H1 (cell line): ENCODE results near the gene SMCO1. TPM values are rescaled to one million over a fixed set of nuclear protein-coding genes. Genes with fewer than 3 reads are reported as not detected.

Experiments
- CTCF ChIA-PET: fragments of 300-600 bp; sonication (Branson Sonifier 250); formaldehyde crosslinking; loops from one replicate; lab custom pipeline; 2021; ENCODE audit not compliant: partially characterized antibody; lab: Charles Lee
- POLR2A ChIA-PET: fragments of 300-600 bp; sonication (Branson Sonifier 250); formaldehyde crosslinking; loops from one replicate; lab custom pipeline; 2021; ENCODE audit warnings: inconsistent platforms; ENCODE audit not compliant: partially characterized antibody; lab: Charles Lee
- DNase-seq, 2 experiments: peaks; one replicate each; pipeline versions ENCODE4 v3.0.0 to v3.0.0-alpha.2; 2010 to 2022; ENCODE audit warnings: low spot score in 2 of 2, low read depth in 1 of 2, mixed read lengths in 1 of 2
- FAIRE-seq: peaks from 2 replicates; lab custom pipeline; 2011; peaks lifted over from hg19 to GRCh38; lab: Jason Lieb, UNC
- H2AFZ ChIP-seq: 2 replicates; pipeline ENCODE4 v1.8.1; 2012; ENCODE audit warnings: low read length, inconsistent platforms
- H2AK5ac ChIP-seq: 2 replicates; pipeline ENCODE4 v1.6.1; 2013; ENCODE audit warnings: low read depth, low read length
- H2BK120ac ChIP-seq: replicated peaks from 2 replicates; pipeline ENCODE3; 2013; ENCODE audit warnings: low read depth, low read length, inconsistent platforms
- H2BK12ac ChIP-seq: 2 replicates; pipeline ENCODE4 v1.6.1; 2013; ENCODE audit warnings: low read depth, low read length
- H2BK15ac ChIP-seq: 2 replicates; pipeline ENCODE4 v1.6.1; 2013; ENCODE audit warnings: low read length
- H2BK20ac ChIP-seq: 2 replicates; pipeline ENCODE4 v1.6.1; 2013; ENCODE audit warnings: low read length
- H2BK5ac ChIP-seq: 2 replicates; pipeline ENCODE4 v1.6.1; 2013; ENCODE audit warnings: low read depth, low read length
- H3K14ac ChIP-seq: 2 replicates; pipeline ENCODE4 v1.6.1; 2013; ENCODE audit warnings: inconsistent platforms; ENCODE audit not compliant: insufficient read length
- H3K18ac ChIP-seq: 2 replicates; pipeline ENCODE4 v1.6.1; 2013; ENCODE audit warnings: low read length; ENCODE audit errors: extremely low read depth
- H3K23ac ChIP-seq: 2 replicates; pipeline ENCODE4 v1.6.1; 2013; ENCODE audit warnings: inconsistent platforms; ENCODE audit not compliant: insufficient read length
- H3K23me2 ChIP-seq: 2 replicates; pipeline ENCODE4 v1.6.1; 2013; ENCODE audit warnings: low read depth, low read length
- H3K27ac ChIP-seq: 2 replicates; pipeline ENCODE4 v1.6.1; 2011; ENCODE audit warnings: low read depth, low read length, inconsistent platforms
- H3K27me3 ChIP-seq, 4 experiments: replicated peaks in 1 of 4; 1 replicate in 1 of 4; 2 replicates in 3 of 4; pipeline versions ENCODE4 v1.6.1 to v1.8.1; 2011 to 2013; ENCODE audit warnings: low read length in 3 of 4, mild to moderate bottlenecking in 3 of 4, inconsistent platforms in 2 of 4, mixed read lengths in 2 of 4, moderate library complexity in 1 of 4; ENCODE audit not compliant: control insufficient read depth in 3 of 4, insufficient read depth in 3 of 4; ENCODE audit errors: extremely low read depth in 1 of 4
- H3K36me3 ChIP-seq, 4 experiments: 2 replicates each; pipeline versions ENCODE4 v1.6.1 to v1.8.1; 2011 to 2013; ENCODE audit warnings: mild to moderate bottlenecking in 4 of 4, low read length in 3 of 4, moderate library complexity in 2 of 4, control low read depth in 1 of 4, inconsistent platforms in 1 of 4; ENCODE audit not compliant: insufficient read depth in 4 of 4, control insufficient read depth in 2 of 4
- H3K4ac ChIP-seq: replicated peaks from 2 replicates; pipeline ENCODE3; 2013; ENCODE audit warnings: low read length, low read depth, mixed read lengths, inconsistent platforms; ENCODE audit not compliant: insufficient read length
- H3K4me1 ChIP-seq, 4 experiments: replicated peaks in 1 of 4; 1 replicate in 1 of 4; 2 replicates in 3 of 4; pipeline versions ENCODE4 v1.6.1 to v1.8.1; 2011 to 2013; ENCODE audit warnings: low read length in 3 of 4, inconsistent platforms in 2 of 4, mixed read lengths in 1 of 4; ENCODE audit not compliant: insufficient read depth in 4 of 4, control insufficient read depth in 3 of 4
- H3K4me2 ChIP-seq, 2 experiments: 2 replicates each; pipeline versions ENCODE4 v1.6.1 to v1.8.1; 2011 to 2013; ENCODE audit warnings: low read depth in 2 of 2, low read length in 2 of 2, control low read depth in 1 of 2, inconsistent platforms in 1 of 2, mild to moderate bottlenecking in 1 of 2; ENCODE audit not compliant: insufficient read depth in 1 of 2
- H3K4me3 ChIP-seq, 4 experiments: fragments of 200-600, 300-600 bp in 1 of 4; sonication (generic), shearing (Covaris generic), sonication (Bioruptor Twin) in 1 of 4; 2 replicates each; pipeline versions ENCODE4 v1.5.1 to v1.8.1; 2011 to 2016; ENCODE audit warnings: low read length in 4 of 4, low read depth in 3 of 4, control low read depth in 2 of 4, inconsistent platforms in 2 of 4, mild to moderate bottlenecking in 2 of 4, mixed read lengths in 1 of 4, moderate library complexity in 1 of 4; ENCODE audit not compliant: insufficient read depth in 2 of 4; ENCODE audit errors: extremely low read depth in 1 of 4
- H3K56ac ChIP-seq: replicated peaks from 2 replicates; pipeline ENCODE3; 2013; ENCODE audit warnings: low read depth, mild to moderate bottlenecking, mixed read lengths, low read length, inconsistent platforms; ENCODE audit not compliant: insufficient read length
- H3K79me1 ChIP-seq: 2 replicates; pipeline ENCODE4 v1.6.1; 2013; ENCODE audit warnings: low read depth, low read length, control low read depth
- H3K79me2 ChIP-seq, 2 experiments: 2 replicates each; pipeline versions ENCODE4 v1.6.1 to v1.8.1; 2012 to 2013; ENCODE audit warnings: low read length in 2 of 2, mild to moderate bottlenecking in 2 of 2, inconsistent platforms in 1 of 2; ENCODE audit not compliant: insufficient read depth in 2 of 2, control insufficient read depth in 1 of 2
- H3K9ac ChIP-seq, 4 experiments: replicated peaks in 1 of 4; 1 replicate in 1 of 4; 2 replicates in 3 of 4; pipeline versions ENCODE4 v1.6.1 to v1.8.1; 2011 to 2013; ENCODE audit warnings: low read depth in 3 of 4, low read length in 3 of 4, control low read depth in 2 of 4, mild to moderate bottlenecking in 2 of 4, moderate library complexity in 2 of 4, inconsistent platforms in 1 of 4; ENCODE audit errors: extremely low read depth in 1 of 4
- H3K9me3 ChIP-seq, 2 experiments: 2 replicates each; pipeline versions ENCODE4 v1.6.1 to v1.8.1; 2012 to 2013; ENCODE audit warnings: mild to moderate bottlenecking in 2 of 2, moderate library complexity in 2 of 2, control low read depth in 1 of 2, inconsistent platforms in 1 of 2, low read depth in 1 of 2, low read length in 1 of 2, mixed read lengths in 1 of 2; ENCODE audit not compliant: insufficient read depth in 2 of 2
- H4K20me1 ChIP-seq, 2 experiments: replicated peaks in 1 of 2; 2 replicates each; pipeline versions ENCODE3 to v1.8.1; 2011 to 2013; ENCODE audit warnings: inconsistent platforms in 2 of 2, low read length in 2 of 2, mild to moderate bottlenecking in 1 of 2; ENCODE audit not compliant: insufficient read depth in 2 of 2, control insufficient read depth in 1 of 2
- H4K5ac ChIP-seq: 2 replicates; pipeline ENCODE4 v1.6.1; 2013; ENCODE audit warnings: low read length, low read depth, mixed read lengths, inconsistent platforms; ENCODE audit not compliant: insufficient read length
- H4K8ac ChIP-seq: 2 replicates; pipeline ENCODE4 v1.8.0; 2013; ENCODE audit warnings: mild to moderate bottlenecking, moderate library complexity, low read length, inconsistent platforms; ENCODE audit not compliant: insufficient read depth; ENCODE audit errors: extremely low read depth
- H4K91ac ChIP-seq: replicated peaks from 2 replicates; pipeline ENCODE3; 2013; ENCODE audit warnings: low read length, mixed read lengths, inconsistent platforms; ENCODE audit not compliant: insufficient read length
- E2F6 ChIP-seq: IDR thresholded peaks from 2 replicates; pipeline ENCODE4 v1.6.1; 2012; ENCODE audit warnings: inconsistent platforms
- HDAC6 ChIP-seq: IDR thresholded peaks from one replicate; pipeline ENCODE4 v1.7.1; 2012; ENCODE audit warnings: low read depth, mild to moderate bottlenecking, inconsistent platforms, low read length, moderate library complexity
- KDM1A ChIP-seq: fragments of 200-600, 300-600 bp; sonication (generic); IDR thresholded peaks from 2 replicates; pipeline ENCODE4 v1.7.1; 2016; ENCODE audit warnings: mild to moderate bottlenecking, low read length, borderline replicate concordance
- NANOG ChIP-seq: IDR thresholded peaks from 2 replicates; pipeline ENCODE4 v1.6.1; 2011; ENCODE audit warnings: low read length, low read depth, mild to moderate bottlenecking, inconsistent platforms; ENCODE audit not compliant: insufficient read depth, poor library complexity, severe bottlenecking
- PHF8 ChIP-seq: fragments of 200-600 bp; sonication (generic); conservative IDR thresholded peaks from 2 replicates; pipeline ENCODE4 v1.7.1; 2012; ENCODE audit warnings: low read depth, mild to moderate bottlenecking, inconsistent platforms, low read length, moderate library complexity
- RNF2 ChIP-seq: fragments of 200-900, 300-1000 bp; sonication (generic); IDR thresholded peaks from 2 replicates; pipeline ENCODE4 v1.7.1; 2016; ENCODE audit warnings: borderline replicate concordance, low read depth, mild to moderate bottlenecking, antibody characterized with exemption, low read length; ENCODE audit not compliant: poor library complexity, severe bottlenecking; ENCODE audit errors: missing control alignments
- TCF12 ChIP-seq: IDR thresholded peaks from 2 replicates; pipeline ENCODE4 v1.6.1; 2011; ENCODE audit warnings: low read depth, mild to moderate bottlenecking, low read length
- YY1 ChIP-seq: IDR thresholded peaks from 2 replicates; pipeline ENCODE4 v1.6.1; 2011; ENCODE audit warnings: low read depth, mild to moderate bottlenecking, low read length
- ZNF274 ChIP-seq: IDR thresholded peaks from 2 replicates; pipeline ENCODE4 v1.7.0; 2012; ENCODE audit warnings: low read length, borderline replicate concordance; ENCODE audit errors: extremely low read depth
- WGBS, 2 experiments: shearing (Covaris generic) in 1 of 2; methylation state at CpG; one replicate each; pipeline versions ENCODE4 v1.1.6 to v1.1.7; 2013 to 2015; ENCODE audit warnings: low lambda C conversion rate in 2 of 2, mixed read lengths in 2 of 2, inconsistent platforms in 1 of 2, low coverage in 1 of 2, missing lambda C conversion rate in 1 of 2; ENCODE audit not compliant: insufficient replicate concordance in 2 of 2, insufficient coverage in 1 of 2, insufficient read length in 1 of 2; ENCODE audit errors: extremely low coverage in 1 of 2, missing lambda C conversion rate in 1 of 2; 5-methylcytosine and 5-hydroxymethylcytosine counted together
- polyA plus RNA-seq, 7 experiments: library from polyadenylated mRNA; depleted of rRNA in 3 of 7; stranded (reverse) in 5 of 7; unstranded in 2 of 7; fragments of >200 nt in 5 of 7; fragments of 200-250 nt in 2 of 7; gene quantifications; 1 replicate in 5 of 7; 2 replicates in 1 of 7; 4 replicates in 1 of 7; pipeline versions ENCODE4 v1.2.1 to v1.2.3, GENCODE V29; 2011 to 2013; ENCODE audit warnings: missing spikeins in 2 of 7, mixed read lengths in 2 of 7
- total RNA-seq: library from RNA; stranded (reverse); fragmentation: NEBNext Ultra II Directional; extraction: Animal tissue kit (Norgen Biotek cat#: 25700); gene quantifications from 2 replicates; pipeline ENCODE4 v1.2.1, GENCODE V29; 2021

The SMCO1 gene
- total and polyA plus RNA-seq, 2 of the 8 experiments (the other 6 are each of a cell fraction or from before 2014, with no cell fraction given) = 0.03 TPM; not detected in 1

GRCh38 chr3:196518966-196519717 lies 4.0 kb upstream of the SMCO1 start:
- Histone ChIP-seq H3K9ac (no peak overlapping the region), H2BK20ac (no peak overlapping the region), H3K27ac (no peak overlapping the region), H3K36me3 (peaks cover 0 to 7% (median 0%) of the 10 kb centered on the region in 4 experiments; a peak in 2 of 8 replicates), H3K23me2 (no peaks in the 10 kb centered on the region), H3K4me1 (no peaks in the 10 kb centered on the region), H3K18ac (no peak overlapping the region), H2AFZ (no peak overlapping the region), H3K23ac (no peak overlapping the region), H3K56ac (no peak overlapping the region), H4K20me1 (no peaks in the 10 kb centered on the region), H3K9me3 (peaks cover 47 to 48% of the 10 kb centered on the region in 2 experiments), H3K4ac (no peak overlapping the region), H4K8ac (no peak overlapping the region), H3K79me2 (no peaks in the 10 kb centered on the region), H2BK12ac (no peak overlapping the region), H2BK15ac (no peak overlapping the region), H4K5ac (no peak overlapping the region), H4K91ac (no peak overlapping the region), H2AK5ac (no peak overlapping the region), H3K79me1 (no peaks in the 10 kb centered on the region), H3K4me3 (peak overlapping the region in 1 of 4 experiments; percentile 7; a peak in 1 of 8 replicates), H2BK120ac (no peak overlapping the region), H3K14ac (no peak overlapping the region), H3K27me3 (no peaks in the 10 kb centered on the region), H2BK5ac (no peak overlapping the region), H3K4me2 (no peak overlapping the region)
- ChIA-PET POLR2A (interaction anchor here (1.7 kb wide), 1 partner anchor 15 kb away, joined by 7 read pairs; the partner anchor contains the start of gene RNF168), CTCF (interaction anchor here (0.5 to 2.5 kb wide), 10 partner anchors 10 to 497 kb away, joined by 3 to 12 read pairs (median 4); no protein-coding TSS in a partner anchor)
- DNase-seq = peak; percentile 36 to 85
- 56% methylated on average over 12 of the region's 12 CpGs; no CpG with 5 or more reads in 1 of the 2 experiments for WGBS, 2 experiments
- FAIRE-seq = peak; percentile 82
- TF ChIP-seq HDAC6 (no peak), TCF12 (no peak), ZNF274 (no peak), E2F6 (peak; percentile 61; the same call in 1 of the 2 replicates), KDM1A (no peak), NANOG (no peak), RNF2 (no peak), YY1 (no peak), PHF8 (no peak)
